WERI-Rb-1 (cell line): ENCODE data around the gene PTPRN2.
A peak's percentile ranks its signal among the peaks of the same experiment; 100 is the strongest.

Experiments used
- DNase-seq: peaks from one replicate; pipeline ENCODE4 v3.0.0-alpha.2; 2020
- H3K27ac ChIP-seq: fragments of 250-450 bp; sonication (Bioruptor Pico); 2 replicates; pipeline ENCODE4 v1.5.1; 2020; ENCODE audit warnings: mild to moderate bottlenecking, moderate library complexity
- H3K27me3 ChIP-seq: fragments of 250-450 bp; sonication (Bioruptor Pico); 2 replicates; pipeline ENCODE4 v1.5.1; 2021; ENCODE audit warnings: mild to moderate bottlenecking, low read depth, moderate library complexity; ENCODE audit not compliant: insufficient read depth, severe bottlenecking
- H3K36me3 ChIP-seq: fragments of 250-450 bp; sonication (Bioruptor Pico); 2 replicates; pipeline ENCODE4 v1.5.1; 2020; ENCODE audit warnings: mild to moderate bottlenecking, moderate library complexity
- H3K4me3 ChIP-seq: 2 replicates; pipeline ENCODE4 v1.5.1; 2011; ENCODE audit warnings: low read depth, mild to moderate bottlenecking, control low read depth, low read length
- H3K9me3 ChIP-seq: fragments of 250-450 bp; sonication (Bioruptor Pico); 2 replicates; pipeline ENCODE4 v1.5.1; 2021; ENCODE audit warnings: mild to moderate bottlenecking, moderate library complexity; ENCODE audit not compliant: severe bottlenecking
- CTCF ChIP-seq: IDR thresholded peaks from 2 replicates; pipeline ENCODE4 v1.5.1; 2011; ENCODE audit warnings: low read depth, mild to moderate bottlenecking, control low read depth, inconsistent platforms, low read length

The PTPRN2 gene

GRCh38 chr7:158028290-158028941 is 559.2 kb downstream of the PTPRN2 start:
- TF ChIP-seq CTCF, result no peak
- Histone ChIP-seq H3K36me3 (no peaks in the 10 kb centered on the region), H3K9me3 (no peaks in the 10 kb centered on the region), H3K4me3 (no peak overlapping the region), H3K27ac (no peak overlapping the region), H3K27me3 (no peaks in the 10 kb centered on the region)
- DNase-seq, result no peak

- Histone ChIP-seq H3K27ac (no peak overlapping the region), H3K27me3 (no peaks in the 10 kb centered on the region), H3K36me3 (no peaks in the 10 kb centered on the region), H3K4me3 (no peak overlapping the region), H3K9me3 (no peaks in the 10 kb centered on the region)
- no peak for DNase-seq
- TF ChIP-seq CTCF, result no peak
Observed at GRCh38 chr7:158027646-158028045, 560.0 kb downstream of the PTPRN2 start.

GRCh38 chr7:158026636-158027265 is 560.9 kb downstream of the PTPRN2 start:
- Histone ChIP-seq H3K36me3 (no peaks in the 10 kb centered on the region), H3K9me3 (no peaks in the 10 kb centered on the region), H3K4me3 (no peak overlapping the region), H3K27ac (no peak overlapping the region), H3K27me3 (no peaks in the 10 kb centered on the region)
- no peak for TF ChIP-seq CTCF
- DNase-seq, result no peak

GRCh38 chr7:158025686-158026600 is 561.7 kb downstream of the PTPRN2 start:
- H3K9me3 ChIP-seq, result no peaks in the 10 kb centered on the region
- DNase-seq, result no peak
- H3K4me3 ChIP-seq, result no peak overlapping the region
- H3K27ac ChIP-seq, result peak overlapping the region; percentile 29; the same call in 1 of the 2 replicates
- no peaks in the 10 kb centered on the region for H3K27me3 ChIP-seq
- no peak for TF ChIP-seq CTCF
- no peaks in the 10 kb centered on the region for H3K36me3 ChIP-seq

GRCh38 chr7:158024881-158025280 is 562.7 kb downstream of the PTPRN2 start:
- Histone ChIP-seq H3K27ac (no peak overlapping the region), H3K4me3 (no peak overlapping the region), H3K27me3 (no peaks in the 10 kb centered on the region), H3K36me3 (no peaks in the 10 kb centered on the region), H3K9me3 (no peaks in the 10 kb centered on the region)
- no peak for TF ChIP-seq CTCF
- no peak for DNase-seq
